Gastroesophageal sphincter (tissue), 4 donors: ENCODE data around the gene ZNF512B. TPM values are rescaled to one million over a fixed set of nuclear protein-coding genes. Genes with fewer than 3 reads are reported as not detected.

Experiments
- ATAC-seq: fragments of 150-250 bp; one replicate; pipeline ENCODE4 v1.9.1; 2016; ENCODE audit warnings: mild to moderate bottlenecking, moderate library complexity
- H3K27ac ChIP-seq, 4 donors: fragments of 200-600 bp; sonication (generic) in 3 of 4; 1 replicate in 3 of 4; 2 replicates in 1 of 4; pipeline ENCODE4 v1.5.1; 2016 to 2019
- H3K27me3 ChIP-seq: fragments of 200-600 bp; sonication (generic); one replicate; pipeline ENCODE4 v1.5.1; 2019
- H3K36me3 ChIP-seq, 2 donors: fragments of 200-600 bp; sonication (generic); one replicate each; pipeline ENCODE4 v1.5.1; 2019; ENCODE audit warnings: control low read depth in 1 of 2
- H3K4me1 ChIP-seq, 3 donors: fragments of 200-600 bp; sonication (generic); 1 replicate in 2 of 3; 2 replicates in 1 of 3; pipeline ENCODE4 v1.5.1; 2016 to 2019; ENCODE audit warnings: control low read depth in 2 of 3
- H3K4me3 ChIP-seq, 2 donors: fragments of 200-600 bp; sonication (generic); one replicate each; pipeline ENCODE4 v1.5.1; 2019; ENCODE audit warnings: mild to moderate bottlenecking in 1 of 2, moderate library complexity in 1 of 2
- H3K9me3 ChIP-seq, 3 donors: fragments of 200-600 bp; sonication (generic); one replicate each; pipeline ENCODE4 v1.5.1; 2017 to 2019; ENCODE audit warnings: control low read depth in 2 of 3
- EP300 ChIP-seq: sonication (generic); formaldehyde crosslinking; IDR thresholded peaks from one replicate; pipeline ENCODE4 v1.6.1; 2017; ENCODE audit warnings: antibody characterized with exemption, mild to moderate bottlenecking
- POLR2A ChIP-seq, 2 donors: fragments of 450-650 bp; IDR thresholded peaks; one replicate each; pipeline ENCODE4 v1.6.1; 2017; ENCODE audit warnings: antibody characterized with exemption in 2 of 2, mild to moderate bottlenecking in 2 of 2, moderate library complexity in 1 of 2
- POLR2AphosphoS5 ChIP-seq: sonication (generic); formaldehyde crosslinking; IDR thresholded peaks from one replicate; pipeline ENCODE4 v1.6.1; 2017; ENCODE audit warnings: antibody characterized with exemption
- WGBS, 2 donors: methylation state at CpG; one replicate each; pipeline ENCODE4 v1.1.5; 2018; ENCODE audit warnings: low coverage in 1 of 2; 5-methylcytosine and 5-hydroxymethylcytosine counted together
- total RNA-seq, 4 donors: library from RNA; depleted of rRNA; stranded (reverse); fragments of >200 nt; gene quantifications; one replicate each; pipeline ENCODE4 v1.1.0, GENCODE V29; 2016
- TF ChIP-seq, protein P1 (sequence below), 4 experiments: fragments of 200-600 bp in 2 of 4; fragments of 450-650 bp in 2 of 4; sonication (generic) in 1 of 4; IDR thresholded peaks; one replicate each; pipeline ENCODE4 v1.5.1; 2017 to 2019; ENCODE audit warnings: antibody characterized with exemption in 4 of 4, mild to moderate bottlenecking in 2 of 4, moderate library complexity in 2 of 4

The ZNF512B gene
- total RNA-seq, 4 donors from 2014 or later = 9.0 to 13.8 (median 10.0) TPM

- ATAC-seq = no peak
- H3K36me3 ChIP-seq = peaks cover 0 to 58% of the 10 kb centered on the region in 2 donors
- H3K4me3 ChIP-seq = no peak overlapping the region
- 100% methylated on average over 1 of the region's 10 CpGs; no CpG with 5 or more reads in 1 of the 2 donors for WGBS, 2 donors
- no peak overlapping the region for H3K27ac ChIP-seq
- peaks cover 0 to 35% (median 22%) of the 10 kb centered on the region in 3 donors for H3K4me1 ChIP-seq
- no peaks in the 10 kb centered on the region for H3K9me3 ChIP-seq
- H3K27me3 ChIP-seq = no peaks in the 10 kb centered on the region
- no peak for TF ChIP-seq EP300
- TF ChIP-seq POLR2A (IDR thresholded peaks at IDR 0.05) = no peak
- TF ChIP-seq, protein P1, sequence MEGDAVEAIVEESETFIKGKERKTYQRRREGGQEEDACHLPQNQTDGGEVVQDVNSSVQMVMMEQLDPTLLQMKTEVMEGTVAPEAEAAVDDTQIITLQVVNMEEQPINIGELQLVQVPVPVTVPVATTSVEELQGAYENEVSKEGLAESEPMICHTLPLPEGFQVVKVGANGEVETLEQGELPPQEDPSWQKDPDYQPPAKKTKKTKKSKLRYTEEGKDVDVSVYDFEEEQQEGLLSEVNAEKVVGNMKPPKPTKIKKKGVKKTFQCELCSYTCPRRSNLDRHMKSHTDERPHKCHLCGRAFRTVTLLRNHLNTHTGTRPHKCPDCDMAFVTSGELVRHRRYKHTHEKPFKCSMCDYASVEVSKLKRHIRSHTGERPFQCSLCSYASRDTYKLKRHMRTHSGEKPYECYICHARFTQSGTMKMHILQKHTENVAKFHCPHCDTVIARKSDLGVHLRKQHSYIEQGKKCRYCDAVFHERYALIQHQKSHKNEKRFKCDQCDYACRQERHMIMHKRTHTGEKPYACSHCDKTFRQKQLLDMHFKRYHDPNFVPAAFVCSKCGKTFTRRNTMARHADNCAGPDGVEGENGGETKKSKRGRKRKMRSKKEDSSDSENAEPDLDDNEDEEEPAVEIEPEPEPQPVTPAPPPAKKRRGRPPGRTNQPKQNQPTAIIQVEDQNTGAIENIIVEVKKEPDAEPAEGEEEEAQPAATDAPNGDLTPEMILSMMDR (IDR thresholded peaks at IDR 0.05) = no peak
- TF ChIP-seq POLR2AphosphoS5 = no peak
Measured at GRCh38 chr20:63958964-63959698, 10.6 kb downstream of the ZNF512B start.

- Histone ChIP-seq H3K27me3 (no peaks in the 10 kb centered on the region), H3K9me3 (no peaks in the 10 kb centered on the region), H3K36me3 (peaks cover 0 to 51% of the 10 kb centered on the region in 2 donors), H3K27ac (peak overlapping the region in 2 of 4 donors; percentile 80 to 95), H3K4me3 (no peak overlapping the region), H3K4me1 (peaks cover 0 to 42% (median 29%) of the 10 kb centered on the region in 3 donors)
- TF ChIP-seq, protein P1 (IDR thresholded peaks at IDR 0.05) = no peak
- TF ChIP-seq POLR2AphosphoS5 = no peak
- no peak for TF ChIP-seq POLR2A (IDR thresholded peaks at IDR 0.05)
- TF ChIP-seq EP300 = no peak
- ATAC-seq = no peak
- WGBS, 2 donors = 92 to 100% methylated on average over 1 to 2 of the region's 4 CpGs
Measured at GRCh38 chr20:63958471-63958870, 11.3 kb downstream of the ZNF512B start.

DNA sequence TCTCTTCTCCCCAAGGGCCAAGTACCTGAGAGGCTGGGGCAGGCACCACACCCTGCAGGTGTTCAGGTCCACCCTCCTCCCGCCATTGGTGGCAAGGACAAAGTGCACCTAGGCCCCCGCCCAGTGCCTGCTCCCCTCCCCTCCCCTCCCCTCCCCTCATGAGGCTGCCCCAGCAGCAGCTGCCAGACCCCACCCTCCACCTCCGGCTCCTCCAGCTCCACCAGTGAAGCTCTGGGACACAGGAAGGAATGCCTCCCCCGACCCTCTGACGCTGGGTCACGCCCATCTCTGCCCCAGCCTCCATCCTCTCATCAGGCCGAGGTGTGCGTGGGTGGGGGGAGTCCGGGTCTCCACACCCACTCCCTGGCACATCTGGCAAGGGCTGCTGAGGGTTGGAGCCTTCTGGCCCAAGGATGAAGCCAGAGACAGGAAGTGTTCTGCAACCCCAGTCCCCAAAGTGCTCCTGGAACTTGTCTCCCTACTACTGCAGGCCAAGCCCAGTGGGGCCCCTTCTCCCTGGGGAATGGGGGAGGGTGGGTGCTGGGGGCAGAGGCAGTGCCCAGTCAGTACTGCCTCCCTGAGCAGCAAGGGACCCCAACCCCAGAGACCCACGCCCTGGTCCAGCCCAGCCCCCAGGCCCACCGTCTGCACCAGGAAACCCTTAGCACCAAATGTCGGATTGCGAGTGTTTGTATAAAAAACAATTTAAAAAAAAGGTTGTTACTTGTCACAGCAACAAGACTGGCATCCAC is 11.9 kb downstream of the ZNF512B start:
- H3K4me3 ChIP-seq = no peak overlapping the region
- H3K27me3 ChIP-seq = no peaks in the 10 kb centered on the region
- peak overlapping the region in 3 of 4 donors; percentile 72 to 95 (median 80) for H3K27ac ChIP-seq
- TF ChIP-seq, protein P1 (IDR thresholded peaks at IDR 0.05) = no peak
- TF ChIP-seq POLR2AphosphoS5 (no peak), EP300 (no peak), POLR2A (IDR thresholded peaks at IDR 0.05) (no peak)
- no peak for ATAC-seq
- H3K9me3 ChIP-seq = no peaks in the 10 kb centered on the region
- 80% methylated on average over 3 of the region's 13 CpGs; no CpG with 5 or more reads in 1 of the 2 donors for WGBS, 2 donors
- H3K4me1 ChIP-seq = peaks cover 0 to 48% (median 32%) of the 10 kb centered on the region in 3 donors
- peaks cover 0 to 45% of the 10 kb centered on the region in 2 donors for H3K36me3 ChIP-seq

DNA sequence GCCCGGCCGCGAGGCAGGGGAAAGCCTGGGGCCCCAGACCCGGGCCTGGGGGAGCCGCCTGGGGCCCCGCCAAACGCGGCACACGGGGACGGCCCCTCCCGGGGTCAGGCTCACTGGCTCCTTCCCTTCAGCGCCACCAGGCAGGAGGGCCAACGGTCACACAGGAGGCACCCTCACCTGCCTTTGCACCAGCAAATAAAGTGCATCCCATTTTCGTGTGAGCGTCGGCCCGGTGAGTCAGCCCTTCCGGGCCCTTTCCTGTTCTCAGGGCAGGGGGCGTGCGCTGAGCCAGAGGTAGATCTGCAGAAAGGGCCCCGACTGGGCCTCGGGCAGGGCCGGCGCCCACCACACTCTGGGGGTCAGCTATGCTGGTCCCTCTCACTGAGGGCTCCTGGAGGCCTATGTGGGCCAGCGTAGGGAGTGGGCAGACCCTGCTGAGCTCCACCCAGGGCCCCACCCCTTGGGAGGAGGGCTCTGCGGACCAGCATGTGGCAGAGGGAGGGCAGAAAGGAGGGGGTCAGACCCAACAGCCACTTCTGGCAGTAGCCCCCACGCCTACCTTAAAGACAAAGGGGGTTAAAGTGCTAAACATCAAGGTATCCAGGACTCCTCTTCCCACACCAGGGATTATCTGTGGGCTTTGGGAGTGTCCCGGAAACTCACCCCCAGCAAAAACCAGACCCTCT is 12.6 kb downstream of the ZNF512B start:
- Histone ChIP-seq H3K27ac (peak overlapping the region in 3 of 4 donors; percentile 72 to 95 (median 80)), H3K4me1 (peaks cover 0 to 55% (median 37%) of the 10 kb centered on the region in 3 donors), H3K36me3 (peaks cover 0 to 38% of the 10 kb centered on the region in 2 donors), H3K4me3 (peak overlapping the region; percentile 42 to 99), H3K9me3 (no peaks in the 10 kb centered on the region), H3K27me3 (no peaks in the 10 kb centered on the region)
- TF ChIP-seq, protein P1 (IDR thresholded peaks at IDR 0.05) = peak in 2 of 4 experiments; percentile 16 to 19
- peak in 1 of 2 donors; percentile 14 for TF ChIP-seq POLR2A (IDR thresholded peaks at IDR 0.05)
- peak; percentile 21 for TF ChIP-seq POLR2AphosphoS5
- TF ChIP-seq EP300 = no peak
- 0 to 7% methylated on average over 5 of the region's 28 CpGs for WGBS, 2 donors
- peak; percentile 44 for ATAC-seq
